Measurements from ENCODE around the gene CNOT11. TPM values are rescaled to one million over a fixed set of nuclear protein-coding genes. Genes with fewer than 3 reads are reported as not detected.
A peak's percentile ranks its signal among the peaks of the same experiment; 100 is the strongest.

CNOT11 gene
- total and polyA plus RNA-seq, 2 of the 13 experiments (the other 11 are each of a cell fraction or from before 2014, with no cell fraction given) = 114 to 209 TPM

DNA sequence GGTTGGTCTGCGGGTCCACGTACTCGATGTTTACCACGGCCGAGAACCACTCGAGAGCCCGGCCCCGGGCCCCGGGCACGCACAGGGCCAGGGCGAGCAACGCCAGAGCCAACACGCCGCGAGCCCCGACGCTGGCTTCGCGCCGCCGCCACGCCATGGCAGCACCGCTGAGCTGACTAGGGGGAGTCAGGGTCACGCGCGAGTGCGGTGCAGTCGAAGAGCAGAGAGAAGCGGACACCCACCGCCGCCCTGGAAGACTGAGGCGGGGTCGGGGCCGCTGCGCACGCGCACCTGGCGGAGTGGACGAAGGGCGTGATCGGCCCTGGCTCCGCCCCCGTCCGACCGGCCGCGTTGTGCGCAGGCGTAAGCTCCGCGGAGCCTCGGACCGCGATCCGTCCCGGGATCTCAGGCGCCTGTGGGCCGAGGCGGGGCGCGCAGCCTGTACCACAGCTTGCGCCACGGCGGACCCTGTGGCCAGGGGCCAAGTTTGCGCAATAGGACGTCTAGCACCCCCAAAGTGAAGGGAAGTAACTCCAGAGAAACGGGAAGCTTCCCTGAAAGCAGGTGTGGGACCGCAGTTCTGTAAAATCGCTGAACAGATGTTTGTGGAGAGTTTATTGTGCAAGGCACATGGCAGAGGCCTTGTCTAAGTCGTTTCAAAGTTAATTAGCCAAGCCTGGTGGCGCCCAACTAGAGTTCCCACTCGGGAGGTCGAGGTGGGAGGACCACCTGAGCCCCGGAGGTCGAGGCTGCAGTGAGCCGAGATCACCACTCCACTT, 55.9 kb downstream of the CNOT11 start, which contains the start of gene RNF149 (continued):
- 0 out of 2 replicates have a peak, but pooled peaks have one; percentile 54 for TF ChIP-seq ZC3H4 (CRISPR knock-in tag; IDR thresholded peaks at IDR 0.05; ENCODE audit: borderline replicate concordance)
- TF ChIP-seq ARNT2 (CRISPR knock-in tag; IDR thresholded peaks at IDR 0.05; ENCODE audit: low read depth) = peak; percentile 98; the same call in 1 of the 2 replicates
- 0 out of 2 replicates have a peak, but pooled peaks have one; percentile 14 for TF ChIP-seq TOE1 (CRISPR knock-in tag; IDR thresholded peaks at IDR 0.05)
- TF ChIP-seq, protein P1, sequence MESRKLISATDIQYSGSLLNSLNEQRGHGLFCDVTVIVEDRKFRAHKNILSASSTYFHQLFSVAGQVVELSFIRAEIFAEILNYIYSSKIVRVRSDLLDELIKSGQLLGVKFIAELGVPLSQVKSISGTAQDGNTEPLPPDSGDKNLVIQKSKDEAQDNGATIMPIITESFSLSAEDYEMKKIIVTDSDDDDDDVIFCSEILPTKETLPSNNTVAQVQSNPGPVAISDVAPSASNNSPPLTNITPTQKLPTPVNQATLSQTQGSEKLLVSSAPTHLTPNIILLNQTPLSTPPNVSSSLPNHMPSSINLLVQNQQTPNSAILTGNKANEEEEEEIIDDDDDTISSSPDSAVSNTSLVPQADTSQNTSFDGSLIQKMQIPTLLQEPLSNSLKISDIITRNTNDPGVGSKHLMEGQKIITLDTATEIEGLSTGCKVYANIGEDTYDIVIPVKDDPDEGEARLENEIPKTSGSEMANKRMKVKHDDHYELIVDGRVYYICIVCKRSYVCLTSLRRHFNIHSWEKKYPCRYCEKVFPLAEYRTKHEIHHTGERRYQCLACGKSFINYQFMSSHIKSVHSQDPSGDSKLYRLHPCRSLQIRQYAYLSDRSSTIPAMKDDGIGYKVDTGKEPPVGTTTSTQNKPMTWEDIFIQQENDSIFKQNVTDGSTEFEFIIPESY (CRISPR knock-in tag; IDR thresholded peaks at IDR 0.05) = peak; percentile 68; the same call in 1 of the 2 replicates
- TF ChIP-seq, protein P2, sequence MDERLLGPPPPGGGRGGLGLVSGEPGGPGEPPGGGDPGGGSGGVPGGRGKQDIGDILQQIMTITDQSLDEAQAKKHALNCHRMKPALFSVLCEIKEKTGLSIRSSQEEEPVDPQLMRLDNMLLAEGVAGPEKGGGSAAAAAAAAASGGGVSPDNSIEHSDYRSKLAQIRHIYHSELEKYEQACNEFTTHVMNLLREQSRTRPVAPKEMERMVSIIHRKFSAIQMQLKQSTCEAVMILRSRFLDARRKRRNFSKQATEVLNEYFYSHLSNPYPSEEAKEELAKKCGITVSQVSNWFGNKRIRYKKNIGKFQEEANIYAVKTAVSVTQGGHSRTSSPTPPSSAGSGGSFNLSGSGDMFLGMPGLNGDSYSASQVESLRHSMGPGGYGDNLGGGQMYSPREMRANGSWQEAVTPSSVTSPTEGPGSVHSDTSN (CRISPR knock-in tag; IDR thresholded peaks at IDR 0.05) = no peak
- TF ChIP-seq FOXO1 (CRISPR knock-in tag; IDR thresholded peaks at IDR 0.05) = peak; percentile 85
- TF ChIP-seq MIER2 (CRISPR knock-in tag; IDR thresholded peaks at IDR 0.05) = peak; percentile 90
- TF ChIP-seq CCDC6 (CRISPR knock-in tag; IDR thresholded peaks at IDR 0.05) = peak; percentile 74
- peak; percentile 85 for TF ChIP-seq TEAD3 (CRISPR knock-in tag; optimal IDR thresholded peaks at IDR 0.05; ENCODE audit: borderline replicate concordance)
- peak; percentile 98 for TF ChIP-seq CBFB (CRISPR knock-in tag; IDR thresholded peaks at IDR 0.05)
- no peak for TF ChIP-seq SP1 (IDR thresholded peaks at IDR 0.05)
- peak; percentile 81 for TF ChIP-seq SP1 (CRISPR knock-in tag; IDR thresholded peaks at IDR 0.05)
- TF ChIP-seq, protein P3, sequence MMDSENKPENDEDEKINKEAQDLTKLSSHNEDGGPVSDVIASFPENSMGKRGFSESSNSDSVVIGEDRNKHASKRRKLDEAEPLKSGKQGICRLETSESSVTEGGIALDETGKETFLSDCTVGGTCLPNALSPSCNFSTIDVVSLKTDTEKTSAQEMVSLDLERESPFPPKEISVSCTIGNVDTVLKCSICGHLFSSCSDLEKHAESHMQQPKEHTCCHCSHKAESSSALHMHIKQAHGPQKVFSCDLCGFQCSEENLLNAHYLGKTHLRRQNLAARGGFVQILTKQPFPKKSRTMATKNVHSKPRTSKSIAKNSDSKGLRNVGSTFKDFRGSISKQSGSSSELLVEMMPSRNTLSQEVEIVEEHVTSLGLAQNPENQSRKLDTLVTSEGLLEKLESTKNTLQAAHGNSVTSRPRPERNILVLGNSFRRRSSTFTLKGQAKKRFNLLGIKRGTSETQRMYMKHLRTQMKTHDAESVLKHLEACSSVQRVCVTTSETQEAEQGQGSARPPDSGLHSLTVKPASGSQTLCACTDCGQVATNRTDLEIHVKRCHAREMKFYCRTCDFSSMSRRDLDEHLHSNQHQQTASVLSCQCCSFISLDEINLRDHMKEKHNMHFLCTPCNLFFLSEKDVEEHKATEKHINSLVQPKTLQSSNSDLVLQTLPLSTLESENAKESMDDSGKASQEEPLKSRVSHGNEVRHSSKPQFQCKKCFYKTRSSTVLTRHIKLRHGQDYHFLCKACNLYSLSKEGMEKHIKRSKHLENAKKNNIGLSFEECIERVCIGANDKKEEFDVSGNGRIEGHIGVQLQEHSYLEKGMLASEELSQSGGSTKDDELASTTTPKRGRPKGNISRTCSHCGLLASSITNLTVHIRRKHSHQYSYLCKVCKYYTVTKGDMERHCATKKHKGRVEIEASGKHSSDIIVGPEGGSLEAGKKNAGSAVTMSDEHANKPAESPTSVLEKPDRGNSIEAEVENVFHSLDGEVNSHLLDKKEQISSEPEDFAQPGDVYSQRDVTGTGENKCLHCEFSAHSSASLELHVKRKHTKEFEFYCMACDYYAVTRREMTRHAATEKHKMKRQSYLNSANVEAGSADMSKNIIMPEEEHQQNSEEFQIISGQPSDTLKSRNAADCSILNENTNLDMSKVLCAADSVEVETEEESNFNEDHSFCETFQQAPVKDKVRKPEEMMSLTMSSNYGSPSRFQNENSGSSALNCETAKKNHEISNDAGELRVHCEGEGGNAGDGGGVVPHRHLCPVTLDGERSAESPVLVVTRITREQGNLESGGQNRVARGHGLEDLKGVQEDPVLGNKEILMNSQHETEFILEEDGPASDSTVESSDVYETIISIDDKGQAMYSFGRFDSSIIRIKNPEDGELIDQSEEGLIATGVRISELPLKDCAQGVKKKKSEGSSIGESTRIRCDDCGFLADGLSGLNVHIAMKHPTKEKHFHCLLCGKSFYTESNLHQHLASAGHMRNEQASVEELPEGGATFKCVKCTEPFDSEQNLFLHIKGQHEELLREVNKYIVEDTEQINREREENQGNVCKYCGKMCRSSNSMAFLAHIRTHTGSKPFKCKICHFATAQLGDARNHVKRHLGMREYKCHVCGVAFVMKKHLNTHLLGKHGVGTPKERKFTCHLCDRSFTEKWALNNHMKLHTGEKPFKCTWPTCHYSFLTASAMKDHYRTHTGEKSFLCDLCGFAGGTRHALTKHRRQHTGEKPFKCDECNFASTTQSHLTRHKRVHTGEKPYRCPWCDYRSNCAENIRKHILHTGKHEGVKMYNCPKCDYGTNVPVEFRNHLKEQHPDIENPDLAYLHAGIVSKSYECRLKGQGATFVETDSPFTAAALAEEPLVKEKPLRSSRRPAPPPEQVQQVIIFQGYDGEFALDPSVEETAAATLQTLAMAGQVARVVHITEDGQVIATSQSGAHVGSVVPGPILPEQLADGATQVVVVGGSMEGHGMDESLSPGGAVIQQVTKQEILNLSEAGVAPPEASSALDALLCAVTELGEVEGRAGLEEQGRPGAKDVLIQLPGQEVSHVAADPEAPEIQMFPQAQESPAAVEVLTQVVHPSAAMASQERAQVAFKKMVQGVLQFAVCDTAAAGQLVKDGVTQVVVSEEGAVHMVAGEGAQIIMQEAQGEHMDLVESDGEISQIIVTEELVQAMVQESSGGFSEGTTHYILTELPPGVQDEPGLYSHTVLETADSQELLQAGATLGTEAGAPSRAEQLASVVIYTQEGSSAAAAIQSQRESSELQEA (CRISPR knock-in tag; IDR thresholded peaks at IDR 0.05; ENCODE audit: not compliant biosample characterization) = peak; percentile 39
- TF ChIP-seq HDAC1 (CRISPR knock-in tag; IDR thresholded peaks at IDR 0.05) = peak; percentile 97
- TF ChIP-seq ELF1 (CRISPR knock-in tag; IDR thresholded peaks at IDR 0.05) = peak; percentile 71
- peak; percentile 84; the same call in 1 of the 2 replicates for TF ChIP-seq KDM4B (CRISPR knock-in tag; IDR thresholded peaks at IDR 0.05)
- TF ChIP-seq, protein P4, sequence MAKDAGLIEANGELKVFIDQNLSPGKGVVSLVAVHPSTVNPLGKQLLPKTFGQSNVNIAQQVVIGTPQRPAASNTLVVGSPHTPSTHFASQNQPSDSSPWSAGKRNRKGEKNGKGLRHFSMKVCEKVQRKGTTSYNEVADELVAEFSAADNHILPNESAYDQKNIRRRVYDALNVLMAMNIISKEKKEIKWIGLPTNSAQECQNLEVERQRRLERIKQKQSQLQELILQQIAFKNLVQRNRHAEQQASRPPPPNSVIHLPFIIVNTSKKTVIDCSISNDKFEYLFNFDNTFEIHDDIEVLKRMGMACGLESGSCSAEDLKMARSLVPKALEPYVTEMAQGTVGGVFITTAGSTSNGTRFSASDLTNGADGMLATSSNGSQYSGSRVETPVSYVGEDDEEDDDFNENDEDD (CRISPR knock-in tag; IDR thresholded peaks at IDR 0.05; ENCODE audit: borderline replicate concordance) = peak; percentile 78; the same call in 1 of the 2 replicates

Measured in HepG2 (cell line).